K562 treated with DMSO at 1 percent for 12 hours (cell line): ENCODE measurements around the gene FSD1L. TPM values are rescaled to one million over a fixed set of nuclear protein-coding genes. Genes with fewer than 3 reads are reported as not detected.

Experiments used
- total RNA-seq: library from RNA; unstranded; fragments of 300-600 nt; gene quantifications from 2 replicates; pipeline ENCODE4 v1.2.3, GENCODE V29; 2022; ENCODE audit not compliant: insufficient read depth

Gene FSD1L
- total RNA-seq: 0.14 and 2.2 TPM in 2 replicates

DNA sequence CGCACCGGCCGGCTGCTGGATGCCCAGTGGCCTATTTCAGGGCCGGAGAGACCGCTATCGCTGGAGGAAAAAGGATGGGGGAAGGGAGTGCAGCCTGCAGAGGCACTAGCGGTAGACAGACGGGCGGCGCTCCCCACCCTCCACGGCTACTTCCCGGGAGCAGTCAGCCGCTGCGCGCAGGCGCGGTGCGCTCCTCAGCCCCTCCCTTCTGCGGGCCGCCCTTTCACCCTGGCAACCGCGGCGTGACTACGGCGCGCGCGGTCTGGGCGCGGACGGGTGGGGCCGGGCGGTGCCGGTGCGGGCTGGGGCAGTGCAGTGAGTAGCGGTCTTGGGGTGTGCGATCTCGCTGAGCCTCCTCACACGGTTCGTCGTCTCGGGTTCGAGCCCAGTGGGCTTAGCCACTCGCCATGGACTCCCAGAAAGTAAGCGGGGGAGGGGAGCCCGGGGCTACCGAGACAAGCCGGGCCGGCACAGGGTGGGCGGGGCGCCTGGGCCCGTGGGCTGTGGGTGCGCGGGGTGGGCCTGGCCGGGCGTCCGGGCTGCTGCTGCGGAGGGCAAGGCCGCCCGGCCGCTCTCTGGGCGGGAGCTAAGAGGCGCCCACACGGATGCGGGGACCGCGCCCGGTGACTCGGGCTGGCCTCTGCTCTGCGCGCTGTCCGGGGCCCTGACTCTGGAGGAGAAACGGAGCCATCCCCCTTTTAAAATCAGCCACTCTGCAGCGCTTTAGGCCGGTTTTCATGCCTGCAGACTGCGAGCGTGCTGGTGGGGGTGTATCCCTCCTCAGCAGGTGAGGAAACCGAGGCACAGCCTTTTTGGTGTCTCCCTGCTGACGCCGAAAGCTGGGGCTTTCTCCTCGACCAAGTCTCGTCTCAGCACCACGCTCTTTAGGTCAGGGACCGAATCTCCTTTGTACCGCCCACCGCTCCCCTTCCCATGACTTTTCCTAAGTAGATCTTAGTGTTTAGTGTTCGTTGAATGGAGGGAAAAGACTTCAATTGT, at the start of gene FSD1L:
Gene FSD1L (plus strand): TSS at position 221 of the 999 bp plus-strand sequence. CDS start 187 bp downstream, at position 408.

GRCh38 chr9:105557804-105558610, 110.2 kb downstream of the FSD1L start, which contains the start of gene FKTN:
Gene FKTN (plus strand): TSS chr9:105558131. CDS start chr9:105575033, 16,902 bp downstream.

Other genes with a start within 250 kb of the FSD1L start
- 0.48 and 2.5 TPM in 2 replicates for gene SLC44A1, start 203.4 kb upstream of the FSD1L start, total RNA-seq
- 1.1 and 5.9 TPM in 2 replicates for gene FKTN, start 110.1 kb downstream of the FSD1L start, total RNA-seq
- gene TAL2, start 214.4 kb downstream of the FSD1L start, total RNA-seq: 2.7 and 5.4 TPM in 2 replicates
- gene TMEM38B, start 246.5 kb downstream of the FSD1L start, total RNA-seq: 15.5 and 35.4 TPM in 2 replicates